SK-N-MC (cell line): ENCODE data around the gene JAZF1.

Experiments
- EZH2 ChIP-seq: fragments of 200-600 bp; sonication (generic); IDR thresholded peaks from one replicate; pipeline ENCODE4 v1.6.1; 2017; ENCODE audit warnings: antibody characterized with exemption
- FOXP2 ChIP-seq: optimal IDR thresholded peaks from 2 replicates; pipeline ENCODE3; 2011; ENCODE audit warnings: mild to moderate bottlenecking, moderate library complexity; ENCODE audit not compliant: insufficient read depth; ENCODE audit errors: extremely low read length, control extremely low read depth
- POLR2AphosphoS5 ChIP-seq: IDR thresholded peaks from 2 replicates; pipeline ENCODE4 v1.6.1; 2012; ENCODE audit warnings: mild to moderate bottlenecking, low read depth, low read length, borderline replicate concordance

GRCh38 chr7:28124413-28124812 lies 56.2 kb downstream of the JAZF1 start:
- TF ChIP-seq EZH2 (no peak), POLR2AphosphoS5 (no peak), FOXP2 (no peak)
